Motor neuron (in vitro differentiated cells): ENCODE measurements around the gene MAP1LC3B. TPM values are rescaled to one million over a fixed set of nuclear protein-coding genes. Genes with fewer than 3 reads are reported as not detected.

Experiments
- ATAC-seq, 8 experiments: fragments of 200-7000 bp; cut with Tn5 transposase; replicated peaks in 6 of 8; 2 replicates each; pipeline ENCODE4 v1.8.0; 2021; ENCODE audit warnings: mild to moderate bottlenecking in 8 of 8, moderate library complexity in 8 of 8
- H3K27ac ChIP-seq, 2 donors: fragments of 250-450 bp; sonication (Bioruptor Pico); 2 replicates each; pipeline ENCODE4 v1.9.0; 2021; ENCODE audit warnings: antibody characterized with exemption in 2 of 2, mild to moderate bottlenecking in 2 of 2, moderate library complexity in 1 of 2
- H3K4me1 ChIP-seq, 2 donors: fragments of 250-450 bp; sonication (Bioruptor Pico); replicated peaks in 1 of 2; 2 replicates each; pipeline ENCODE4 v1.6.1; 2021; ENCODE audit warnings: antibody characterized with exemption in 2 of 2, mild to moderate bottlenecking in 2 of 2, moderate library complexity in 1 of 2
- H3K4me3 ChIP-seq, 5 donors: fragments of 250-450 bp; sonication (Bioruptor Pico); 2 replicates each; pipeline ENCODE4 v1.9.0; 2021; ENCODE audit warnings: antibody characterized with exemption in 5 of 5, mild to moderate bottlenecking in 5 of 5, moderate library complexity in 4 of 5
- WGBS, 10 experiments: fragments of 450-650 bp; shearing (Covaris generic); methylation state at CpG; one replicate each; pipeline ENCODE4 v1.0.0; 2022; 5-methylcytosine and 5-hydroxymethylcytosine counted together
- in situ Hi-C, 9 experiments: fragments of 400-800 bp; cut with MboI; loops; one replicate each; pipeline ENCODE4 v1.15.0; 2021; ENCODE audit warnings: low sequenced_read_pairs in 9 of 9, low pct_unique_long_range_greater_than_20kb in 2 of 9; ENCODE audit not compliant: unreplicated experiment in 9 of 9
- total RNA-seq, 8 experiments: library from RNA; unstranded; fragments of 300-600 nt; gene quantifications; 2 replicates each; pipeline versions ENCODE4 v1.2.3 to v1.2.4, GENCODE V29; 2022

Gene MAP1LC3B
- total RNA-seq: 100 to 1,000 TPM in 1 of 8 experiments, 10 to 100 TPM in 7; 44.0 to 104 (median 67.8) TPM

- no CpG with 5 or more reads among the region's 113 CpGs for WGBS, 10 experiments
- peaks cover 32 to 45% of the 10 kb centered on the region in 2 donors for H3K4me1 ChIP-seq
- peak within 1 kb of the TSS; percentile 75 to 98 (median 87) for H3K4me3 ChIP-seq
- peak; percentile 48 to 75 (median 72) for ATAC-seq
- in situ Hi-C loops: no loop called here
- H3K27ac ChIP-seq: peak within 1 kb of the TSS; percentile 96 to 99
Measured at GRCh38 chr16:87391950-87392820, at the start of gene MAP1LC3B. Gene MAP1LC3B, plus strand, starts transcription at chr16:87392336. Its CDS starts 92 bp downstream, at chr16:87392428.

- in situ Hi-C loops: no loop called here
- no peaks in the 10 kb centered on the region for H3K4me1 ChIP-seq
- H3K27ac ChIP-seq: no peak overlapping the region
- H3K4me3 ChIP-seq: no peak overlapping the region
- 87 to 100% (median 97%) methylated on average over 1 to 14 of the region's 20 CpGs; no CpG with 5 or more reads in 6 of the 10 experiments for WGBS, 10 experiments
- no peak for ATAC-seq
Measured at GRCh38 chr16:87342504-87342903, 49.6 kb upstream of the MAP1LC3B start.

- H3K27ac ChIP-seq: no peak overlapping the region
- no peak overlapping the region for H3K4me3 ChIP-seq
- 40 to 100% (median 71%) methylated on average over 1 to 9 of the region's 26 CpGs; no CpG with 5 or more reads in 4 of the 10 experiments for WGBS, 10 experiments
- peak in 3 of 8 experiments; percentile 21 to 42 (median 38) for ATAC-seq
- in situ Hi-C loops: no loop called here
- no peaks in the 10 kb centered on the region for H3K4me1 ChIP-seq
Measured at GRCh38 chr16:87342978-87343752, 49.0 kb upstream of the MAP1LC3B start.

- Histone ChIP-seq H3K4me3 (no peak overlapping the region), H3K4me1 (no peaks in the 10 kb centered on the region), H3K27ac (no peak overlapping the region)
- 20 to 100% (median 82%) methylated on average over 1 to 7 of the region's 11 CpGs; no CpG with 5 or more reads in 5 of the 10 experiments for WGBS, 10 experiments
- no peak for ATAC-seq
- in situ Hi-C loops: no loop called here
Measured at GRCh38 chr16:87343753-87344050, 48.4 kb upstream of the MAP1LC3B start.

GRCh38 chr16:87344165-87344930, 47.8 kb upstream of the MAP1LC3B start:
- in situ Hi-C loops: no loop called here
- H3K27ac ChIP-seq: no peak overlapping the region
- no peak overlapping the region for H3K4me3 ChIP-seq
- H3K4me1 ChIP-seq: no peaks in the 10 kb centered on the region
- 81 to 100% (median 97%) methylated on average over 1 to 15 of the region's 34 CpGs; no CpG with 5 or more reads in 4 of the 10 experiments for WGBS, 10 experiments
- peak in 4 of 8 experiments; percentile 11 to 32 (median 18) for ATAC-seq

GRCh38 chr16:87344931-87345631, 47.1 kb upstream of the MAP1LC3B start:
- WGBS, 10 experiments: 67 to 80% methylated on average over 1 to 2 of the region's 17 CpGs; no CpG with 5 or more reads in 8 of the 10 experiments
- Histone ChIP-seq H3K27ac (no peak overlapping the region), H3K4me1 (no peaks in the 10 kb centered on the region), H3K4me3 (no peak overlapping the region)
- peak; percentile 42 to 85 (median 64) for ATAC-seq
- in situ Hi-C loops: no loop called here

- WGBS, 10 experiments: 79 to 100% (median 94%) methylated on average over 1 to 9 of the region's 28 CpGs; no CpG with 5 or more reads in 5 of the 10 experiments
- peak in 1 of 8 experiments; percentile 7 for ATAC-seq
- Histone ChIP-seq H3K27ac (no peak overlapping the region), H3K4me1 (peaks cover 2 to 4% of the 10 kb centered on the region in 2 donors), H3K4me3 (no peak overlapping the region)
- in situ Hi-C loops: no loop called here
Measured at GRCh38 chr16:87345726-87346424, 46.3 kb upstream of the MAP1LC3B start.

GRCh38 chr16:87346517-87347060, 45.5 kb upstream of the MAP1LC3B start:
- in situ Hi-C loops: no loop called here
- 87 to 100% (median 94%) methylated on average over 2 to 13 of the region's 21 CpGs; no CpG with 5 or more reads in 4 of the 10 experiments for WGBS, 10 experiments
- Histone ChIP-seq H3K4me1 (peaks cover 5 to 9% of the 10 kb centered on the region in 2 donors), H3K27ac (no peak overlapping the region), H3K4me3 (no peak overlapping the region)
- ATAC-seq: no peak

- no peak overlapping the region for H3K27ac ChIP-seq
- no peak overlapping the region for H3K4me3 ChIP-seq
- WGBS, 10 experiments: 60 to 100% (median 94%) methylated on average over 1 to 3 of the region's 13 CpGs; no CpG with 5 or more reads in 5 of the 10 experiments
- H3K4me1 ChIP-seq: peaks cover 9% of the 10 kb centered on the region in 2 donors
- in situ Hi-C loops: no loop called here
- ATAC-seq: no peak
Measured at GRCh38 chr16:87347932-87348615, 44.1 kb upstream of the MAP1LC3B start.

- no peak for ATAC-seq
- WGBS, 10 experiments: 80 to 100% (median 100%) methylated on average over 1 to 9 of the region's 13 CpGs; no CpG with 5 or more reads in 4 of the 10 experiments
- Histone ChIP-seq H3K4me1 (peaks cover 9% of the 10 kb centered on the region in 2 donors), H3K27ac (no peak overlapping the region), H3K4me3 (no peak overlapping the region)
- in situ Hi-C loops: no loop called here
Measured at GRCh38 chr16:87348616-87349157, 43.4 kb upstream of the MAP1LC3B start.

- no peak overlapping the region for H3K27ac ChIP-seq
- no peak for ATAC-seq
- peaks cover 9% of the 10 kb centered on the region in 2 donors for H3K4me1 ChIP-seq
- in situ Hi-C loops: no loop called here
- 0 to 90% (median 80%) methylated on average over 1 to 7 of the region's 8 CpGs; no CpG with 5 or more reads in 5 of the 10 experiments for WGBS, 10 experiments
- no peak overlapping the region for H3K4me3 ChIP-seq
Measured at GRCh38 chr16:87350031-87350430, 42.1 kb upstream of the MAP1LC3B start.
